OCI-LY3 (cell line): ENCODE data around the gene GNG13.

Experiments used
- EZH2phosphoT487 ChIP-seq: fragments of 200-600 bp; shearing (Covaris generic); IDR thresholded peaks from 2 replicates; pipeline ENCODE4 v1.6.1; 2018; ENCODE audit warnings: antibody characterized with exemption, mixed run types, low read depth
- TF ChIP-seq, protein P1 (sequence below): fragments of 200-600, 300-600 bp; sonication (generic); IDR thresholded peaks from 2 replicates; pipeline ENCODE4 v1.5.1; 2014; ENCODE audit warnings: antibody characterized with exemption, low read length, low read depth

DNA sequence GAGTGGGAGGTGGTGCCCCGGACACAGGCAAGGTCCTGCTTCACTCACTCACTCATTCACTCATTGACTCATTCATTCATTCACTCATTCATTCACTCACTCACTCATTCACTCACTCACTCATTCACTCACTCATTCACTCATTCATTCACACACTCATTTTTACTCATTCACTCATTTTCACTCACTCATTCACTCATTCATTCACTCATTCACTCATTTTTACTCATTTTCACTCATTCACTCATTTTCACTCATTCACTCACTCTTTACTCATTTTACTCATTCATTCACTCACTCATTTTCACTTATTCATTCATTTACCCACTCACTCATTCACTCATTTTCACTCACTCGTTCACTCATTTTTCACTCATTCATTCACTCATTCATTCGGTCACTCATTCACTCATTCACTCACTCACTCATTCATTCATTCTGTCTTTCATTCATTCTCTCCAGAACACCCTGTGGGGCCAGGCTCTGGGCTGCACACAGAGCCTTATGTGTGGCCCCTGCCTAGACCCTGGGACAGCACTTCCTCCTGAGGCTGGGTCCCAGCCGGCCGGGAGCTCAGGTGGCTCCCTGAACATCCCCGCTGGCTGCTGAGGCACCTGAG, 21.5 kb downstream of the GNG13 start:
- TF ChIP-seq, protein P1, sequence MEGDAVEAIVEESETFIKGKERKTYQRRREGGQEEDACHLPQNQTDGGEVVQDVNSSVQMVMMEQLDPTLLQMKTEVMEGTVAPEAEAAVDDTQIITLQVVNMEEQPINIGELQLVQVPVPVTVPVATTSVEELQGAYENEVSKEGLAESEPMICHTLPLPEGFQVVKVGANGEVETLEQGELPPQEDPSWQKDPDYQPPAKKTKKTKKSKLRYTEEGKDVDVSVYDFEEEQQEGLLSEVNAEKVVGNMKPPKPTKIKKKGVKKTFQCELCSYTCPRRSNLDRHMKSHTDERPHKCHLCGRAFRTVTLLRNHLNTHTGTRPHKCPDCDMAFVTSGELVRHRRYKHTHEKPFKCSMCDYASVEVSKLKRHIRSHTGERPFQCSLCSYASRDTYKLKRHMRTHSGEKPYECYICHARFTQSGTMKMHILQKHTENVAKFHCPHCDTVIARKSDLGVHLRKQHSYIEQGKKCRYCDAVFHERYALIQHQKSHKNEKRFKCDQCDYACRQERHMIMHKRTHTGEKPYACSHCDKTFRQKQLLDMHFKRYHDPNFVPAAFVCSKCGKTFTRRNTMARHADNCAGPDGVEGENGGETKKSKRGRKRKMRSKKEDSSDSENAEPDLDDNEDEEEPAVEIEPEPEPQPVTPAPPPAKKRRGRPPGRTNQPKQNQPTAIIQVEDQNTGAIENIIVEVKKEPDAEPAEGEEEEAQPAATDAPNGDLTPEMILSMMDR = no peak
- no peak for TF ChIP-seq EZH2phosphoT487
